Cardiac muscle cell (in vitro differentiated cells and primary cell): ENCODE results near the gene CARMIL3. TPM values are rescaled to one million over a fixed set of nuclear protein-coding genes. Genes with fewer than 3 reads are reported as not detected.

Experiments
- DNase-seq, 2 donors: peaks; one replicate each; pipeline versions ENCODE4 v3.0.0 to v3.0.0-alpha.2; 2010 to 2017; ENCODE audit warnings: low read depth in 1 of 2, low spot score in 1 of 2
- H3K27ac ChIP-seq: fragments of 200-600 bp; sonication (generic); 2 replicates; pipeline ENCODE4 v1.5.1; 2016
- H3K27me3 ChIP-seq: fragments of 200-600 bp; sonication (generic); 2 replicates; pipeline ENCODE4 v1.6.0; 2016; ENCODE audit warnings: control low read depth
- H3K36me3 ChIP-seq: fragments of 200-600 bp; sonication (generic); 2 replicates; pipeline ENCODE4 v1.5.1; 2016; ENCODE audit warnings: control low read depth
- H3K4me1 ChIP-seq: fragments of 200-600 bp; sonication (generic); 2 replicates; pipeline ENCODE4 v1.8.1; 2017; ENCODE audit warnings: low read depth, mild to moderate bottlenecking, mixed run types
- H3K4me3 ChIP-seq: fragments of 200-600 bp; sonication (generic); 2 replicates; pipeline ENCODE4 v1.5.1; 2016; ENCODE audit warnings: mild to moderate bottlenecking
- H3K9me3 ChIP-seq: fragments of 200-600 bp; sonication (generic); 2 replicates; pipeline ENCODE4 v1.5.1; 2017; ENCODE audit warnings: low read depth, mild to moderate bottlenecking, control low read depth
- CTCF ChIP-seq: IDR thresholded peaks from 2 replicates; pipeline ENCODE4 v1.5.1; 2012; ENCODE audit warnings: low read depth, mild to moderate bottlenecking, low read length
- polyA plus RNA-seq: library from polyadenylated mRNA; unstranded; fragments of >200 nt; fragmentation: Nextera tagmentation; extraction: Ambion mirVana; gene quantifications from 2 replicates; pipeline ENCODE4 v1.2.1, GENCODE V29; 2016
- total RNA-seq: library from RNA; depleted of rRNA; stranded (reverse); fragments of >200 nt; gene quantifications from 2 replicates; pipeline ENCODE4 v1.2.3, GENCODE V29; 2016

Gene CARMIL3
- total and polyA plus RNA-seq, 2 experiments from 2014 or later: 0.06 to 0.22 TPM

- Histone ChIP-seq H3K36me3 (no peaks in the 10 kb centered on the region), H3K4me1 (no peaks in the 10 kb centered on the region), H3K27me3 (no peaks in the 10 kb centered on the region), H3K27ac (no peak overlapping the region), H3K9me3 (no peaks in the 10 kb centered on the region), H3K4me3 (no peak overlapping the region)
- TF ChIP-seq CTCF: no peak
- no peak for DNase-seq
These were observed 55.0 kb downstream of the CARMIL3 start for GRCh38 chr14:24106672-24107271.

GRCh38 chr14:24108336-24108874, 56.6 kb downstream of the CARMIL3 start:
- TF ChIP-seq CTCF: no peak
- H3K9me3 ChIP-seq: no peaks in the 10 kb centered on the region
- no peaks in the 10 kb centered on the region for H3K36me3 ChIP-seq
- H3K27me3 ChIP-seq: no peaks in the 10 kb centered on the region
- no peaks in the 10 kb centered on the region for H3K4me1 ChIP-seq
- no peak overlapping the region for H3K27ac ChIP-seq
- no peak overlapping the region for H3K4me3 ChIP-seq
- no peak for DNase-seq

- Histone ChIP-seq H3K9me3 (no peaks in the 10 kb centered on the region), H3K36me3 (no peaks in the 10 kb centered on the region), H3K4me1 (no peaks in the 10 kb centered on the region), H3K27me3 (no peaks in the 10 kb centered on the region), H3K27ac (no peak overlapping the region), H3K4me3 (no peak overlapping the region)
- no peak for DNase-seq
- no peak for TF ChIP-seq CTCF
These were observed 58.3 kb downstream of the CARMIL3 start for GRCh38 chr14:24110060-24110459.

- Histone ChIP-seq H3K4me1 (no peaks in the 10 kb centered on the region), H3K27ac (no peak overlapping the region), H3K9me3 (no peaks in the 10 kb centered on the region), H3K4me3 (no peak overlapping the region), H3K36me3 (no peaks in the 10 kb centered on the region), H3K27me3 (no peaks in the 10 kb centered on the region)
- no peak for TF ChIP-seq CTCF
- no peak for DNase-seq
These were observed 58.7 kb downstream of the CARMIL3 start for GRCh38 chr14:24110523-24110922.

- Histone ChIP-seq H3K4me3 (peak overlapping the region; percentile 44), H3K9me3 (no peaks in the 10 kb centered on the region), H3K36me3 (peaks cover 12% of the 10 kb centered on the region), H3K4me1 (peaks cover 11% of the 10 kb centered on the region), H3K27me3 (no peaks in the 10 kb centered on the region), H3K27ac (peak overlapping the region; percentile 92)
- no peak for DNase-seq
- no peak for TF ChIP-seq CTCF
These were observed 61.6 kb downstream of the CARMIL3 start for GRCh38 chr14:24113379-24113800.
